Embryonic facial prominence (tissue), 1 donor: ENCODE data around the gene LRSAM1.

Experiments used
- DNase-seq: peaks from one replicate; pipeline ENCODE4 v3.0.0-alpha.2; 2016; ENCODE audit errors: extremely low spot score

LRSAM1 gene

GRCh38 chr9:127496974-127497373 lies 45.7 kb downstream of the LRSAM1 start:
- DNase-seq: no peak

- no peak for DNase-seq
These were observed 46.5 kb downstream of the LRSAM1 start for GRCh38 chr9:127497656-127498290.

GRCh38 chr9:127498298-127498697 lies 47.0 kb downstream of the LRSAM1 start:
- DNase-seq: no peak

GRCh38 chr9:127500399-127500798 lies 49.1 kb downstream of the LRSAM1 start:
- no peak for DNase-seq

GRCh38 chr9:127500862-127501261 lies 49.6 kb downstream of the LRSAM1 start:
- no peak for DNase-seq

GRCh38 chr9:127501821-127502343 lies 50.6 kb downstream of the LRSAM1 start:
- no peak for DNase-seq

- no peak for DNase-seq
These were observed 51.5 kb downstream of the LRSAM1 start for GRCh38 chr9:127502706-127503378.

GRCh38 chr9:127503379-127503921 lies 52.1 kb downstream of the LRSAM1 start:
- DNase-seq: no peak

GRCh38 chr9:127503947-127504886 lies 52.9 kb downstream of the LRSAM1 start:
- no peak for DNase-seq

GRCh38 chr9:127504887-127505251 lies 53.6 kb downstream of the LRSAM1 start:
- DNase-seq: no peak

- DNase-seq: no peak
These were observed 54.2 kb downstream of the LRSAM1 start for GRCh38 chr9:127505396-127506116.

GRCh38 chr9:127506117-127506813 lies 55.0 kb downstream of the LRSAM1 start:
- DNase-seq: no peak

GRCh38 chr9:127506814-127507750 lies 55.8 kb downstream of the LRSAM1 start:
- no peak for DNase-seq

GRCh38 chr9:127507751-127508648 lies 56.7 kb downstream of the LRSAM1 start:
- DNase-seq: no peak

- no peak for DNase-seq
These were observed 57.6 kb downstream of the LRSAM1 start for GRCh38 chr9:127508901-127509260.

GRCh38 chr9:127509261-127509954 lies 58.1 kb downstream of the LRSAM1 start:
- DNase-seq: no peak

GRCh38 chr9:127509955-127510299 lies 58.6 kb downstream of the LRSAM1 start:
- no peak for DNase-seq

GRCh38 chr9:127514468-127514867 lies 63.2 kb downstream of the LRSAM1 start:
- no peak for DNase-seq
